ENCODE results near the gene IFNL4. TPM values are rescaled to one million over a fixed set of nuclear protein-coding genes. Genes with fewer than 3 reads are reported as not detected.

IFNL4 gene
- total RNA-seq, 4 donors from 2014 or later: not detected

DNA sequence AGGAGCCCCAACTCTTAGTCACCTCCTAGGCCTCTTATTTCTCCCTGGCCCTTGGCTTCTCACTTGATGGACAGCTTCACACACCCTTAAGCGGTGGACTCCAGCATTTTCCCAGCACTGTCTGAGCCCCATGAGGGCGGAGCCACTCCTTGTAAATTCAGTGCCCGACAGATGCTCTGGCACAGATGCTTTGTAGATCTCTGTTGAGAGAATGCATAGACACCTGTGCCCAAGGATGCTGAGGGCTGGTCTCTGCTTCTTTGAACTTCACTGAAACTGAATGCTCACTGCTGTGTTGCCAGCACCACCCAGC, 47.9 kb downstream of the IFNL4 start:
- H3K36me3 ChIP-seq: no peaks in the 10 kb centered on the region
- DNase-seq: no peak
- peaks cover 0 to 7% (median 3%) of the 10 kb centered on the region in 4 donors for H3K4me1 ChIP-seq
- no peak overlapping the region for H3K4me3 ChIP-seq
- H3K9me3 ChIP-seq: no peaks in the 10 kb centered on the region
- intact Hi-C loops (cut with DNase I; ENCODE audit: low total_unique reads) (no loop called here), in situ Hi-C loops (cut with MboI; ENCODE audit: low pct_ligation_motif_present in 1 of 4, low pct_unique_long_range_greater_than_20kb in 1 of 4, low sequenced_read_pairs in 3 of 4) (loop anchor here in 1 of 4 donors (25.0 kb wide), 1 partner anchor 613 kb away; no protein-coding TSS in a partner anchor)
- TF ChIP-seq POLR2A (IDR thresholded peaks at IDR 0.05) (no peak), EP300 (IDR thresholded peaks at IDR 0.05; ENCODE audit: low read depth) (no peak), POLR2AphosphoS5 (IDR thresholded peaks at IDR 0.05) (no peak)
- TF ChIP-seq, protein P1, sequence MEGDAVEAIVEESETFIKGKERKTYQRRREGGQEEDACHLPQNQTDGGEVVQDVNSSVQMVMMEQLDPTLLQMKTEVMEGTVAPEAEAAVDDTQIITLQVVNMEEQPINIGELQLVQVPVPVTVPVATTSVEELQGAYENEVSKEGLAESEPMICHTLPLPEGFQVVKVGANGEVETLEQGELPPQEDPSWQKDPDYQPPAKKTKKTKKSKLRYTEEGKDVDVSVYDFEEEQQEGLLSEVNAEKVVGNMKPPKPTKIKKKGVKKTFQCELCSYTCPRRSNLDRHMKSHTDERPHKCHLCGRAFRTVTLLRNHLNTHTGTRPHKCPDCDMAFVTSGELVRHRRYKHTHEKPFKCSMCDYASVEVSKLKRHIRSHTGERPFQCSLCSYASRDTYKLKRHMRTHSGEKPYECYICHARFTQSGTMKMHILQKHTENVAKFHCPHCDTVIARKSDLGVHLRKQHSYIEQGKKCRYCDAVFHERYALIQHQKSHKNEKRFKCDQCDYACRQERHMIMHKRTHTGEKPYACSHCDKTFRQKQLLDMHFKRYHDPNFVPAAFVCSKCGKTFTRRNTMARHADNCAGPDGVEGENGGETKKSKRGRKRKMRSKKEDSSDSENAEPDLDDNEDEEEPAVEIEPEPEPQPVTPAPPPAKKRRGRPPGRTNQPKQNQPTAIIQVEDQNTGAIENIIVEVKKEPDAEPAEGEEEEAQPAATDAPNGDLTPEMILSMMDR (IDR thresholded peaks at IDR 0.05): no peak
- no peak overlapping the region for H3K27ac ChIP-seq
- H3K27me3 ChIP-seq: peaks cover 100% of the 10 kb centered on the region
- WGBS, 2 donors (ENCODE audit: low coverage in 1 of 2): 68% methylated on average over 3 of the region's 3 CpGs; no CpG with 5 or more reads in 1 of the 2 donors

DNA sequence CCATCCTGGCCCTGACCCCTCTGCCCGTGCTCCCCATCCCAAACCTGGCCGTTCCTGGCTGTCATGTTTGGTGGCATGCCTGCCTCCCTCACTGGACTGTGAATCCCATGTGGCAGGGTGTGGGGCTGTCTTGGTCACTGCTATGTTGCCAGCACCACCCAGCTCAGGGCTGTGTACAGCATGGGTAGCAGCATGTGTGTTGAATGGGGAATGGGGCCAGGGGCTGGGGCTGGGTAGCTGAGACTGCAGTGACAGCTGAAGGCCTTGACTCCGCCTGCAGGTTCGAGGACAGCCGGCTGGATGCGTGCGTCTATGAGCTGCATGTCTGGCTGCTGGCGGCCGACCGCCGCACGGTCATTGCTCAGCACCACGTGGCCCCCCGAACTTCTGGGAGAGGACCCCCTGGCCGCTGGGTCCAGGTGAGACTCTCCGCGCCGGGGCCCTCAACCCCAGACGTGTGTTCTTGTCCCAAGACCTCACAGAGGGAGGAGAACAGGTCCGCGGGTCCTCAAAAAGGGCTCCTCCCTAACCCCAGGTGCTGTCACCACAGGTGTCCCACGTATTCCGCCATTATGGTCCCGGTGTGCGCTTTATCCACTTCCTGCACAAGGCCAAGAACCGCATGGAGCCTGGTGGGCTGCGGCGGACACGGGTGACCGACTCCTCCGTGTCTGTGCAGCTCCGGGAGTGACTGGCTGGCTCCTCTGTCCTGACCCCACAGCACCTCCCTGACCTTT, 48.4 kb downstream of the IFNL4 start:
- WGBS, 2 donors (ENCODE audit: low coverage in 1 of 2): 82% methylated on average over 14 of the region's 32 CpGs; no CpG with 5 or more reads in 1 of the 2 donors
- Histone ChIP-seq H3K9me3 (no peaks in the 10 kb centered on the region), H3K27ac (no peak overlapping the region), H3K4me3 (no peak overlapping the region), H3K4me1 (peaks cover 0 to 7% (median 3%) of the 10 kb centered on the region in 4 donors), H3K36me3 (no peaks in the 10 kb centered on the region), H3K27me3 (peaks cover 100% of the 10 kb centered on the region)
- in situ Hi-C loops (cut with MboI; ENCODE audit: low pct_ligation_motif_present in 1 of 4, low pct_unique_long_range_greater_than_20kb in 1 of 4, low sequenced_read_pairs in 3 of 4): loop anchor here in 1 of 4 donors (25.0 kb wide), 1 partner anchor 613 kb away; no protein-coding TSS in a partner anchor
- intact Hi-C loops (cut with DNase I; ENCODE audit: low total_unique reads): no loop called here
- no peak for DNase-seq
- TF ChIP-seq POLR2AphosphoS5 (IDR thresholded peaks at IDR 0.05) (no peak), POLR2A (IDR thresholded peaks at IDR 0.05) (no peak), EP300 (IDR thresholded peaks at IDR 0.05; ENCODE audit: low read depth) (no peak)
- TF ChIP-seq, protein P1 (IDR thresholded peaks at IDR 0.05): no peak

DNA sequence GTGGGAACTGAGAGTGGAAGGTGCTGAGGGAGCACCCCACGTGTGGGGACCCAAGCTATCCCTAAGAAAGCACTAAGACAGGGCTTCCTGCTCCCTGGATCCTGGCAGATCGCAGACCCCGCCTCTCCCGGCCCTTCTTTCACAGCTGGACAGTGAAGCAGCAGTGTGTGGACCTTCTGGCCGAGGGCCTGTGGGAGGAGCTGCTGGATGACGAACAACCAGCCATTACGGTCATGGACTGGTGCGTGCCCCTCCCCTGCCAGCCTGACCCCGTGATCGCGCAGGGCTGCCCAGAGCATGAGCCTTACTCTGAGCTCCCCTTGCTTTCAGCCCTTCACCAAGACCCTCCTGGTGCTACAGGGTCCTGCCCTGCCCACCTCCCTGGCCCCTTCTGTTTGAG, 49.6 kb downstream of the IFNL4 start:
- no peaks in the 10 kb centered on the region for H3K36me3 ChIP-seq
- intact Hi-C loops (cut with DNase I; ENCODE audit: low total_unique reads): no loop called here
- H3K9me3 ChIP-seq: no peaks in the 10 kb centered on the region
- 0 to 14% methylated on average over 3 to 9 of the region's 11 CpGs for WGBS, 2 donors (ENCODE audit: low coverage in 1 of 2)
- in situ Hi-C loops (cut with MboI; ENCODE audit: low pct_ligation_motif_present in 1 of 4, low pct_unique_long_range_greater_than_20kb in 1 of 4, low sequenced_read_pairs in 3 of 4): loop anchor here in 1 of 4 donors (10.0 kb wide), 1 partner anchor 126 kb away; the partner anchor contains the start of gene LRFN1
- no peak for DNase-seq
- H3K4me1 ChIP-seq: peaks cover 0 to 7% (median 3%) of the 10 kb centered on the region in 4 donors
- H3K27me3 ChIP-seq: peaks cover 96% of the 10 kb centered on the region
- no peak for TF ChIP-seq POLR2AphosphoS5 (IDR thresholded peaks at IDR 0.05)
- no peak overlapping the region for H3K4me3 ChIP-seq
- H3K27ac ChIP-seq: no peak overlapping the region

DNA sequence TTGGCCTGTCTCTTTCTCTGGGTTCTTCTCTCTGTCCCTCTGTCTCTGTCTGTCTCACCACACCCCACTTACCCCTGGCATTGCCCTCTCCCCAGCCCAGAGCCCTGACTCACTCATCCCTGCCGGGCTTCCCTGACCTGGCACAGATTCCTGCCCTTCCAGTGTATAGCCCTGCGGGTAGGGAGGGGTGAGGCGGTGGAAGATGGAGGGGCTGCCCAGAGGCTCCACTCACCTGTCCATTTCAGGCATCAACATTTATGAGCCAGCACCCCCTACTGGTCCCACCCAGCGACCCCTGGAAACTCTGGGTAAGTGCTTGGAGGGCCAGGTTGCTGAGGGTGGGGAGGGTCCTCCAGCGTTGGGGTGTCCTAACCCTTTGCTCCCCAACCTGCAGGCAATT, 50.8 kb downstream of the IFNL4 start:
- in situ Hi-C loops (cut with MboI; ENCODE audit: low pct_ligation_motif_present in 1 of 4, low pct_unique_long_range_greater_than_20kb in 1 of 4, low sequenced_read_pairs in 3 of 4): loop anchor here in 1 of 4 donors (10.0 kb wide), 1 partner anchor 127 kb away; the partner anchor contains the start of gene LRFN1
- Histone ChIP-seq H3K4me3 (no peak overlapping the region), H3K27ac (no peak overlapping the region), H3K27me3 (peaks cover 93% of the 10 kb centered on the region), H3K4me1 (peaks cover 0 to 7% (median 3%) of the 10 kb centered on the region in 4 donors), H3K36me3 (no peaks in the 10 kb centered on the region), H3K9me3 (no peaks in the 10 kb centered on the region)
- DNase-seq: no peak
- WGBS, 2 donors (ENCODE audit: low coverage in 1 of 2): 38 to 100% methylated on average over 1 to 5 of the region's 5 CpGs
- TF ChIP-seq EP300 (IDR thresholded peaks at IDR 0.05; ENCODE audit: low read depth) (no peak), POLR2AphosphoS5 (IDR thresholded peaks at IDR 0.05) (no peak), POLR2A (IDR thresholded peaks at IDR 0.05) (no peak)
- TF ChIP-seq, protein P1 (IDR thresholded peaks at IDR 0.05): no peak
- intact Hi-C loops (cut with DNase I; ENCODE audit: low total_unique reads): no loop called here

All from transverse colon (tissue), 4 donors.